SK-N-SH treated with all-trans-retinoic acid at 6 μM for 48 hours (cell line): ENCODE results near the gene SERPINE1.

Experiments
- ATAC-seq: fragments of 200-7000 bp; cut with Tn5 transposase; 3 replicates; pipeline ENCODE4 v1.9.1; 2020; ENCODE audit warnings: mild to moderate bottlenecking, moderate library complexity
- ARNTL ChIP-seq: fragments of 450-650 bp; formaldehyde crosslinking; IDR thresholded peaks from 2 replicates; pipeline ENCODE4 v1.5.0; 2020; ENCODE audit warnings: low read depth, mild to moderate bottlenecking, moderate library complexity, borderline replicate concordance
- BACH2 ChIP-seq: fragments of 250-450 bp; sonication (Bioruptor Pico); IDR thresholded peaks from 2 replicates; pipeline ENCODE4 v1.9.0; 2021; ENCODE audit warnings: mild to moderate bottlenecking, borderline replicate concordance
- CREB5 ChIP-seq: fragments of 250-450 bp; sonication (Bioruptor Pico); IDR thresholded peaks from 2 replicates; pipeline ENCODE4 v1.5.1; 2020; ENCODE audit warnings: low read depth, mild to moderate bottlenecking, moderate library complexity
- CSDC2 ChIP-seq: fragments of 250-450 bp; sonication (Bioruptor Pico); IDR thresholded peaks from 2 replicates; pipeline ENCODE4 v1.5.0; 2020; ENCODE audit warnings: mild to moderate bottlenecking, moderate library complexity
- CSRNP3 ChIP-seq: fragments of 250-450 bp; sonication (Bioruptor Pico); IDR thresholded peaks from 2 replicates; pipeline ENCODE4 v1.5.1; 2021; ENCODE audit warnings: mild to moderate bottlenecking, moderate library complexity
- ESRRG ChIP-seq: fragments of 250-450 bp; sonication (Bioruptor Pico); IDR thresholded peaks from 2 replicates; pipeline ENCODE4 v1.6.1; 2021; ENCODE audit warnings: mild to moderate bottlenecking
- GLIS3 ChIP-seq: fragments of 250-450 bp; sonication (Bioruptor Pico); IDR thresholded peaks from 2 replicates; pipeline ENCODE4 v1.5.0; 2020; ENCODE audit warnings: mild to moderate bottlenecking, moderate library complexity
- ISL1 ChIP-seq: fragments of 250-450 bp; sonication (Bioruptor Pico); IDR thresholded peaks from 2 replicates; pipeline ENCODE4 v2.1.2; 2022; ENCODE audit warnings: mild to moderate bottlenecking, moderate library complexity
- OSR1 ChIP-seq: fragments of 250-450 bp; sonication (Bioruptor Pico); IDR thresholded peaks from 2 replicates; pipeline ENCODE4 v1.8.0; 2022; ENCODE audit warnings: moderate library complexity, mild to moderate bottlenecking, inconsistent platforms
- POU6F1 ChIP-seq: fragments of 250-450 bp; sonication (Bioruptor Pico); IDR thresholded peaks from 2 replicates; pipeline ENCODE4 v1.8.0; 2021; ENCODE audit warnings: low read depth, mild to moderate bottlenecking, moderate library complexity, borderline replicate concordance
- PPARA ChIP-seq: fragments of 250-450 bp; sonication (Bioruptor Pico); IDR thresholded peaks from 2 replicates; pipeline ENCODE4 v1.5.0; 2020; ENCODE audit warnings: mild to moderate bottlenecking, borderline replicate concordance
- RARB ChIP-seq: fragments of 250-450 bp; sonication (Bioruptor Pico); IDR thresholded peaks from 2 replicates; pipeline ENCODE4 v1.8.0; 2021; ENCODE audit warnings: mild to moderate bottlenecking, moderate library complexity
- SNAI2 ChIP-seq: fragments of 250-450 bp; sonication (Bioruptor Pico); IDR thresholded peaks from 2 replicates; pipeline ENCODE4 v1.5.0; 2020; ENCODE audit warnings: mild to moderate bottlenecking, moderate library complexity
- TCF4 ChIP-seq: fragments of 250-450 bp; sonication (Bioruptor Pico); IDR thresholded peaks from 2 replicates; pipeline ENCODE4 v1.8.0; 2021; ENCODE audit warnings: mild to moderate bottlenecking, moderate library complexity, borderline replicate concordance
- TOX ChIP-seq: fragments of 250-450 bp; sonication (Bioruptor Pico); IDR thresholded peaks from 2 replicates; pipeline ENCODE4 v1.8.0; 2021; ENCODE audit warnings: mild to moderate bottlenecking, moderate library complexity, borderline replicate concordance
- TSHZ2 ChIP-seq: fragments of 250-450 bp; sonication (Bioruptor Pico); IDR thresholded peaks from 2 replicates; pipeline ENCODE4 v1.5.0; 2020; ENCODE audit warnings: mild to moderate bottlenecking, moderate library complexity
- ZC3H10 ChIP-seq: fragments of 250-450 bp; sonication (Bioruptor Pico); IDR thresholded peaks from 2 replicates; pipeline ENCODE4 v1.5.1; 2021; ENCODE audit warnings: mild to moderate bottlenecking, moderate library complexity
- ZFP3 ChIP-seq: fragments of 250-450 bp; sonication (Bioruptor Pico); IDR thresholded peaks from 2 replicates; pipeline ENCODE4 v1.5.0; 2020; ENCODE audit warnings: mild to moderate bottlenecking, moderate library complexity
- ZFP30 ChIP-seq: fragments of 450-650 bp; formaldehyde crosslinking; IDR thresholded peaks from 2 replicates; pipeline ENCODE4 v1.5.0; 2022; ENCODE audit warnings: mild to moderate bottlenecking, moderate library complexity
- ZNF70 ChIP-seq: fragments of 450-650 bp; formaldehyde crosslinking; IDR thresholded peaks from 2 replicates; pipeline ENCODE4 v1.5.0; 2020; ENCODE audit warnings: mild to moderate bottlenecking, moderate library complexity
- ZNF8 ChIP-seq: fragments of 450-650 bp; formaldehyde crosslinking; IDR thresholded peaks from 2 replicates; pipeline ENCODE4 v1.5.0; 2020; ENCODE audit warnings: mild to moderate bottlenecking, moderate library complexity
- TF ChIP-seq, protein P1 (sequence below): fragments of 250-450 bp; sonication (Bioruptor Pico); IDR thresholded peaks from 2 replicates; pipeline ENCODE4 v1.8.0; 2020; ENCODE audit warnings: mild to moderate bottlenecking, moderate library complexity, borderline replicate concordance

The SERPINE1 gene

GRCh38 chr7:101109368-101109767 lies 17.5 kb upstream of the SERPINE1 start (continued):
- TF ChIP-seq ZFP30 (CRISPR knock-in tag) (no peak), ZNF8 (no peak)
- TF ChIP-seq, protein P1, sequence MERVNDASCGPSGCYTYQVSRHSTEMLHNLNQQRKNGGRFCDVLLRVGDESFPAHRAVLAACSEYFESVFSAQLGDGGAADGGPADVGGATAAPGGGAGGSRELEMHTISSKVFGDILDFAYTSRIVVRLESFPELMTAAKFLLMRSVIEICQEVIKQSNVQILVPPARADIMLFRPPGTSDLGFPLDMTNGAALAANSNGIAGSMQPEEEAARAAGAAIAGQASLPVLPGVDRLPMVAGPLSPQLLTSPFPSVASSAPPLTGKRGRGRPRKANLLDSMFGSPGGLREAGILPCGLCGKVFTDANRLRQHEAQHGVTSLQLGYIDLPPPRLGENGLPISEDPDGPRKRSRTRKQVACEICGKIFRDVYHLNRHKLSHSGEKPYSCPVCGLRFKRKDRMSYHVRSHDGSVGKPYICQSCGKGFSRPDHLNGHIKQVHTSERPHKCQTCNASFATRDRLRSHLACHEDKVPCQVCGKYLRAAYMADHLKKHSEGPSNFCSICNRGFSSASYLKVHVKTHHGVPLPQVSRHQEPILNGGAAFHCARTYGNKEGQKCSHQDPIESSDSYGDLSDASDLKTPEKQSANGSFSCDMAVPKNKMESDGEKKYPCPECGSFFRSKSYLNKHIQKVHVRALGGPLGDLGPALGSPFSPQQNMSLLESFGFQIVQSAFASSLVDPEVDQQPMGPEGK (CRISPR knock-in tag): no peak
- TF ChIP-seq, all 23 proteins: peak for 0

DNA sequence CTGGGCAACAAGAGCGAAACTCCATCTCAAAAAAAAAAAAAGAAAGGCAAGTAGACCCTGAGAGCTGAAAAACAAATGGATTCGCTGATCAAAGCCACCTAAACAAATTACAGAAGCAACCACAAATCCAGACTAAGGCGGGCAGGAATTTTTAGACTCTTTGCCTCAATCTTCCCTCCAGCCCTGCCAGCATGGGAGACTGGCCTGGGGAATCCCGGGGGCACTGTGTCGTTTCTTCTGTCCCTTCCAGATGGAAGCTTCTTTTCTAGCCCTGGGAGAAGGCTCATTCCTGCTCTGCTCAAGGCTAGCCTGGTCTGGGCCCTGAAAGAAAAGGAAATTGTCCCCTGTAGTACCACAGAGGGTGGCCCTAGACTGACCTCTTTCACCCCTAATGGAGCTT lies 15.6 kb upstream of the SERPINE1 start:
- no peak for ATAC-seq
- no peak for TF ChIP-seq ISL1 (CRISPR knock-in tag)
- no peak for TF ChIP-seq GLIS3 (CRISPR knock-in tag)
- no peak for TF ChIP-seq CREB5 (CRISPR knock-in tag)
- no peak for TF ChIP-seq POU6F1
- TF ChIP-seq TOX (CRISPR knock-in tag): no peak
- TF ChIP-seq ESRRG (CRISPR knock-in tag): no peak
- TF ChIP-seq ZNF8: no peak
- no peak for TF ChIP-seq TCF4 (CRISPR knock-in tag)
- no peak for TF ChIP-seq CSDC2
- TF ChIP-seq BACH2 (CRISPR knock-in tag): no peak
- TF ChIP-seq RARB (CRISPR knock-in tag): no peak
- TF ChIP-seq ZNF70: no peak
- no peak for TF ChIP-seq PPARA (CRISPR knock-in tag)
- no peak for TF ChIP-seq ZFP3
- TF ChIP-seq, protein P1 (CRISPR knock-in tag): no peak
- no peak for TF ChIP-seq SNAI2 (CRISPR knock-in tag)
- no peak for TF ChIP-seq OSR1 (CRISPR knock-in tag)

- ATAC-seq: no peak
Measured at GRCh38 chr7:101112233-101112632, 14.7 kb upstream of the SERPINE1 start.

More at GRCh38 chr7:101112233-101112632, 14.7 kb upstream of the SERPINE1 start:
- TF ChIP-seq ESRRG (CRISPR knock-in tag) (no peak), ZC3H10 (no peak), BACH2 (CRISPR knock-in tag) (no peak), ARNTL (CRISPR knock-in tag) (no peak), TSHZ2 (CRISPR knock-in tag) (no peak), CSRNP3 (no peak), SNAI2 (CRISPR knock-in tag) (no peak), POU6F1 (no peak), ZFP3 (no peak), ZFP30 (CRISPR knock-in tag) (no peak), ZNF8 (no peak), OSR1 (CRISPR knock-in tag) (no peak)
- TF ChIP-seq, protein P1 (CRISPR knock-in tag): no peak
